ENCODE data around the gene S100A5. TPM values are rescaled to one million over a fixed set of nuclear protein-coding genes. Genes with fewer than 3 reads are reported as not detected.

S100A5 gene
- total RNA-seq, 1 donor from 2014 or later, result not detected

DNA sequence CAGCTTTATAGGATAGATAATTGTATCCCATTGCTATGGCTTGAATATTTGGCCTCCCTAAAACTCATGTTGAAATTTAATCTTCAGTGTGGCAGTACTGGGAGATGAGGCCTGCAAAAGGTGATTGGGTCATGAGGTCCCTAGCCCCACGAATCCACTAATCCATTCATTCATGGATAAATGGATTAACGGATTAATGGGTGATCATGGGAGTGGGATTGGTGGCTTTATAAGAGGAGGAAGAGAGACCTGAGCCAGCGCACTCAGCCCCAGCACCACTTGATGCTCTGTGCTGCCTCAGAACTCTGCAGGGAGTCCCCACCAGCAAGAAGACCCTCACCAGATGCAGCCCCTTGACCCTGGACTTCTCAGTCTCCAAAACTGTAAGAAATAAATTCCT lies 37.0 kb downstream of the S100A5 start:
- H3K4me3 Mint-ChIP-seq (ENCODE audit: unreplicated experiment), result no peak overlapping the region
- no peaks in the 10 kb centered on the region for H3K9me3 Mint-ChIP-seq (ENCODE audit: unreplicated experiment)
- TF ChIP-seq, protein P1, sequence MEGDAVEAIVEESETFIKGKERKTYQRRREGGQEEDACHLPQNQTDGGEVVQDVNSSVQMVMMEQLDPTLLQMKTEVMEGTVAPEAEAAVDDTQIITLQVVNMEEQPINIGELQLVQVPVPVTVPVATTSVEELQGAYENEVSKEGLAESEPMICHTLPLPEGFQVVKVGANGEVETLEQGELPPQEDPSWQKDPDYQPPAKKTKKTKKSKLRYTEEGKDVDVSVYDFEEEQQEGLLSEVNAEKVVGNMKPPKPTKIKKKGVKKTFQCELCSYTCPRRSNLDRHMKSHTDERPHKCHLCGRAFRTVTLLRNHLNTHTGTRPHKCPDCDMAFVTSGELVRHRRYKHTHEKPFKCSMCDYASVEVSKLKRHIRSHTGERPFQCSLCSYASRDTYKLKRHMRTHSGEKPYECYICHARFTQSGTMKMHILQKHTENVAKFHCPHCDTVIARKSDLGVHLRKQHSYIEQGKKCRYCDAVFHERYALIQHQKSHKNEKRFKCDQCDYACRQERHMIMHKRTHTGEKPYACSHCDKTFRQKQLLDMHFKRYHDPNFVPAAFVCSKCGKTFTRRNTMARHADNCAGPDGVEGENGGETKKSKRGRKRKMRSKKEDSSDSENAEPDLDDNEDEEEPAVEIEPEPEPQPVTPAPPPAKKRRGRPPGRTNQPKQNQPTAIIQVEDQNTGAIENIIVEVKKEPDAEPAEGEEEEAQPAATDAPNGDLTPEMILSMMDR (IDR thresholded peaks at IDR 0.05; ENCODE audit: partially characterized antibody, unreplicated experiment), result no peak
- no peak for DNase-seq
- no peaks in the 10 kb centered on the region for H3K4me1 Mint-ChIP-seq (ENCODE audit: low read depth, unreplicated experiment)
- H3K27ac Mint-ChIP-seq (ENCODE audit: unreplicated experiment), result no peak overlapping the region
- H3K27me3 Mint-ChIP-seq (ENCODE audit: unreplicated experiment), result peaks cover 7% of the 10 kb centered on the region
- no peaks in the 10 kb centered on the region for H3K36me3 Mint-ChIP-seq (ENCODE audit: unreplicated experiment)

DNA sequence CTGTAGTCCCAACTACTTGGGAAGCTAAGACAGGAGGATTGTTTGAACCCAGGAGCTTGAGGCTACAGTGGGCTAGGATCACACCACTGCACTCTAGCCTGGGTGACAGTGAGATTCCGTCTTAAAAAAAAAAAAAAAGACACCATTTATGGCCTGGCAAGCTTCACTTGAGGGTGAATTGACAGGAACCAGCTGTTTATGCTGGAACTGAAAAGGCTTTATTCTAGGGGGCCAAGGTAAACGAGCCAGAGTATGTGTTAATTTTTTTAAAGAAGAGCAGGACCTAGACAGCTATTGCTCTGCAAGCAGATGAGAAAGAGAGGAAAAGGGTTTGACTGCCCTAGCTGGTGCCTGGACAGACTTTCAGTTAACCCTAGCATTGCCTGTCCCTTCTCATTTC lies 42.0 kb downstream of the S100A5 start:
- Mint-ChIP-seq H3K4me3 (ENCODE audit: unreplicated experiment) (no peak overlapping the region), H3K4me1 (ENCODE audit: low read depth, unreplicated experiment) (peaks cover 9% of the 10 kb centered on the region), H3K36me3 (ENCODE audit: unreplicated experiment) (no peaks in the 10 kb centered on the region), H3K9me3 (ENCODE audit: unreplicated experiment) (no peaks in the 10 kb centered on the region), H3K27me3 (ENCODE audit: unreplicated experiment) (no peaks in the 10 kb centered on the region), H3K27ac (ENCODE audit: unreplicated experiment) (no peak overlapping the region)
- no peak for DNase-seq
- TF ChIP-seq, protein P1 (IDR thresholded peaks at IDR 0.05; ENCODE audit: partially characterized antibody, unreplicated experiment), result no peak

DNA sequence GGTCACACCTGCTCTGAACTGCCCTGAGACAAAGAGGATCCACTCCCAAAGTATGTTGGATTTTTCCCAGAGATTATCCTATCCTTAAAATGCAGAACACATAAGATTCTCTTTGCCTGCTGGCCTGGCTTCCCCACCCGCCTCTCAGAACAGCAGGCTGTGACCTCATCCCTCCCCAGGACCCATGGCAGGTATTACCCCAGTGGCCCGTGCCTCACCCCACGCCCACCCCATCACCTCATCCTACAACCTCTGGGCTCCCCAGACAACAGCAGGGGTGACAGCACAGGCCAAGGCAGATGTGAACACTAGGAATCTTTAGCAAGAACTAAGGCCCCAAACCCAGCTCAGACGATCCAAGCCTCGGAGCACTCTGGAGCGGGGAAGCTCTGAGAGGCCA lies 45.2 kb downstream of the S100A5 start:
- TF ChIP-seq, protein P1 (IDR thresholded peaks at IDR 0.05; ENCODE audit: partially characterized antibody, unreplicated experiment), result no peak
- Mint-ChIP-seq H3K27me3 (ENCODE audit: unreplicated experiment) (peaks cover 4% of the 10 kb centered on the region), H3K27ac (ENCODE audit: unreplicated experiment) (peak overlapping the region; percentile 20), H3K4me1 (ENCODE audit: low read depth, unreplicated experiment) (peaks cover 12% of the 10 kb centered on the region), H3K36me3 (ENCODE audit: unreplicated experiment) (no peaks in the 10 kb centered on the region), H3K4me3 (ENCODE audit: unreplicated experiment) (no peak overlapping the region), H3K9me3 (ENCODE audit: unreplicated experiment) (no peaks in the 10 kb centered on the region)
- DNase-seq, result no peak

DNA sequence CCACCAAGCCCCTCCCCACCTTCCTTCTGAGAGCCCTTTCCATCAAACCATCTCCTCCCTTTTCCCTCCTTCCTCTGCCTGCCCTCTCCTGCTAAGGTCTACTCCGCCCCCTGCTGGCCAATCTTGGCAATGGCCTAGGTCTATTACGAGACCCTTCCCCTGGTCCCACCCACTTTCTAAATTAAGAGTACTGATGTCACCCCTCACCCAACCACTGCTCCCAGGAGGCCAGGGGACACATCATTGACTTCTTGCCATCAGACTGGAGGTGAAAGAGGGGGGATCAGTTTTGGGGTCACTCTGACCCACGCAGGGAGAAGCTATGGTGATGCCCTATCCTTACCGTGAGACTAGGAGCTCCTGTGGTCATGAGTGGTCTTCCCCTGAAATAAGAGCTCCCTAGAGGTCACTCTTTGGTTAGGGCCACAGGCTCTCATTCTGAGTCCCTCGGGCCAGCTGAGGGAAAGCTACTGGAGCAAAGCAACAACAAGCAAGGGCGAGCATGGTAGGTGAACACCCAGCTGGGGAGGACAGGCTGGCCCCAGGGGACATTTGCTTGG lies 45.7 kb downstream of the S100A5 start:
- Mint-ChIP-seq H3K36me3 (ENCODE audit: unreplicated experiment) (no peaks in the 10 kb centered on the region), H3K27me3 (ENCODE audit: unreplicated experiment) (peaks cover 4% of the 10 kb centered on the region), H3K9me3 (ENCODE audit: unreplicated experiment) (no peaks in the 10 kb centered on the region), H3K4me3 (ENCODE audit: unreplicated experiment) (no peak overlapping the region), H3K4me1 (ENCODE audit: low read depth, unreplicated experiment) (peaks cover 17% of the 10 kb centered on the region), H3K27ac (ENCODE audit: unreplicated experiment) (peak overlapping the region; percentile 36)
- peak; percentile 99 for DNase-seq
- TF ChIP-seq, protein P1 (IDR thresholded peaks at IDR 0.05; ENCODE audit: partially characterized antibody, unreplicated experiment), result peak; percentile 91

DNA sequence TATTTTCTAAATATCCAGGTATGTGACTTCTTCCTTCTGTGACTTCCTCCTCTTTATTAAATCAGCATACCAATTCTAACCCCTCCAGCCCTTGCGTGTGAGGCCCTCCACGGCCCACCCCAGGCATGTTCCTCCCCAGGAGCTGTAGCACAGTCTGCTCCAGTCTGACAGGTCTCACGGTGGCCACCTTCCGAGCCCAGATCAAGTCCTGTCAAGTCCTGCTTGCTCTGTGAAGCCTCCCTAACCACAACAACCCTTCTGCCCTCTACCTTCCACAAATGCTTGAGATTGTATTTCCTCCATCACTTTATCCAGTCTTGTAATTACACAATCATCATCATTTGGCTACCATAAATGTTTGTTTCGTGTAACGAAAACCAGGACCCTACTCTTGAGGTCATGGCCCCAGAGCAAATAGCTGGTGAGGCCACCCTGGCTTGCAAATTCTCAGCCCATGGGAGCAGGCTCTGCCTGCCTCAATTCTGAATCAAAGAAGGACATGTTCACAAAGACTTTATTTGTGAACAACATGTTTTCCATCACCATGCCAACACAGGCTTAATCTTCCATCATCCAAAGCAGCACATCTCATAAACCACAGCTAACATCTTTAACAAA lies 47.3 kb downstream of the S100A5 start:
- Mint-ChIP-seq H3K27me3 (ENCODE audit: unreplicated experiment) (peaks cover 4% of the 10 kb centered on the region), H3K4me3 (ENCODE audit: unreplicated experiment) (no peak overlapping the region), H3K4me1 (ENCODE audit: low read depth, unreplicated experiment) (peaks cover 17% of the 10 kb centered on the region), H3K36me3 (ENCODE audit: unreplicated experiment) (no peaks in the 10 kb centered on the region), H3K27ac (ENCODE audit: unreplicated experiment) (no peak overlapping the region), H3K9me3 (ENCODE audit: unreplicated experiment) (no peaks in the 10 kb centered on the region)
- TF ChIP-seq, protein P1 (IDR thresholded peaks at IDR 0.05; ENCODE audit: partially characterized antibody, unreplicated experiment), result no peak
- DNase-seq, result no peak

All from glutamatergic neuron (in vitro differentiated cells).